GM20431 (cell line): Measurements from ENCODE around the gene ZIC5.
"Not testable (repeated sequence)": the region's sequence is repeated elsewhere in the genome, so short reads cannot be mapped to it uniquely, and the experiment has no call there.

Experiments
- in situ Hi-C: fragments of 300-500 bp; cut with MseI, MboI; formaldehyde crosslinking; loops from one replicate; pipeline ENCODE4 v1.15.0; 2020; ENCODE audit warnings: low sequenced_read_pairs; ENCODE audit not compliant: unreplicated experiment

The ZIC5 gene

GRCh38 chr13:99965329-99966000, 6.1 kb downstream of the ZIC5 start:
- in situ Hi-C loops = no loop called here

GRCh38 chr13:99963816-99964339, 7.7 kb downstream of the ZIC5 start:
- in situ Hi-C loops = no loop called here

- in situ Hi-C loops = no loop called here
These were observed 9.3 kb downstream of the ZIC5 start for GRCh38 chr13:99962242-99962641.

- in situ Hi-C loops = no loop called here
These were observed 9.9 kb downstream of the ZIC5 start for GRCh38 chr13:99961636-99962035.

GRCh38 chr13:99960663-99961311, 10.8 kb downstream of the ZIC5 start:
- in situ Hi-C loops = no loop called here

- in situ Hi-C loops = no loop called here
These were observed 11.9 kb downstream of the ZIC5 start for GRCh38 chr13:99959540-99960230.

- in situ Hi-C loops = no loop called here
These were observed 12.4 kb downstream of the ZIC5 start for GRCh38 chr13:99959127-99959539.

GRCh38 chr13:99958406-99959126, 13.0 kb downstream of the ZIC5 start:
- in situ Hi-C loops = no loop called here

- in situ Hi-C loops = no loop called here
These were observed 14.9 kb downstream of the ZIC5 start for GRCh38 chr13:99956473-99957349.

GRCh38 chr13:99955747-99956472, 15.7 kb downstream of the ZIC5 start:
- in situ Hi-C loops = no loop called here

GRCh38 chr13:99955107-99955746, 16.3 kb downstream of the ZIC5 start:
- in situ Hi-C loops = no loop called here

- in situ Hi-C loops = no loop called here
These were observed 18.3 kb downstream of the ZIC5 start for GRCh38 chr13:99953138-99953755.

- in situ Hi-C loops = not testable (repeated sequence)
These were observed 19.9 kb downstream of the ZIC5 start for GRCh38 chr13:99951666-99952065.

GRCh38 chr13:99949679-99950413, 21.7 kb downstream of the ZIC5 start:
- in situ Hi-C loops = no loop called here

- in situ Hi-C loops = no loop called here
These were observed 22.5 kb downstream of the ZIC5 start for GRCh38 chr13:99948907-99949678.

GRCh38 chr13:99948411-99948810, 23.2 kb downstream of the ZIC5 start:
- in situ Hi-C loops = no loop called here

GRCh38 chr13:99947666-99948065, 23.9 kb downstream of the ZIC5 start:
- in situ Hi-C loops = no loop called here
